Sigmoid colon (tissue), 7 donors: ENCODE measurements around the gene BCAN. TPM values are rescaled to one million over a fixed set of nuclear protein-coding genes. Genes with fewer than 3 reads are reported as not detected.

Experiments used
- DNase-seq: peaks from one replicate; pipeline ENCODE4 v3.0.0-alpha.2; 2019
- H3K27ac ChIP-seq, 4 donors: fragments of 200-600 bp; sonication (generic); one replicate each; pipeline ENCODE4 v1.5.1; 2016 to 2019; ENCODE audit warnings: mild to moderate bottlenecking in 1 of 4
- H3K27me3 ChIP-seq, 3 donors: fragments of 200-600 bp; sonication (generic); one replicate each; pipeline ENCODE4 v1.5.1; 2019; ENCODE audit warnings: mild to moderate bottlenecking in 1 of 3
- H3K36me3 ChIP-seq, 4 donors: fragments of 200-600 bp; sonication (generic); one replicate each; pipeline ENCODE4 v1.5.1; 2016 to 2019
- H3K4me1 ChIP-seq, 4 donors: fragments of 200-600 bp; sonication (generic); one replicate each; pipeline ENCODE4 v1.5.1; 2017 to 2019
- H3K4me3 ChIP-seq, 4 donors: fragments of 200-600 bp; sonication (generic); one replicate each; pipeline ENCODE4 v1.5.1; 2017 to 2019; ENCODE audit warnings: mild to moderate bottlenecking in 2 of 4, moderate library complexity in 1 of 4
- H3K9me3 ChIP-seq, 4 donors: fragments of 200-600 bp in 3 of 4; sonication (generic) in 3 of 4; one replicate each; pipeline versions ENCODE4 v1.5.1 to v1.6.1; 2013 to 2019
- CTCF ChIP-seq, 4 experiments: fragments of 450-650 bp in 3 of 4; fragments of 200-600 bp in 1 of 4; IDR thresholded peaks; one replicate each; pipeline ENCODE4 v1.5.1; 2016 to 2019; ENCODE audit warnings: antibody characterized with exemption in 4 of 4, mild to moderate bottlenecking in 3 of 4, moderate library complexity in 2 of 4
- EP300 ChIP-seq, 4 donors: sonication (generic); formaldehyde crosslinking; IDR thresholded peaks; one replicate each; pipeline ENCODE4 v1.6.1; 2017; ENCODE audit warnings: antibody characterized with exemption in 4 of 4
- POLR2A ChIP-seq, 2 donors: fragments of 450-650 bp; IDR thresholded peaks; one replicate each; pipeline ENCODE4 v1.6.1; 2016; ENCODE audit warnings: antibody characterized with exemption in 2 of 2, mild to moderate bottlenecking in 2 of 2, moderate library complexity in 2 of 2
- POLR2AphosphoS5 ChIP-seq, 4 donors: sonication (generic); formaldehyde crosslinking; IDR thresholded peaks; one replicate each; pipeline ENCODE4 v1.6.1; 2017; ENCODE audit warnings: antibody characterized with exemption in 4 of 4
- WGBS, 2 donors: extraction: QIAGEN DNeasy Blood & Tissue Kit; methylation state at CpG; one replicate each; pipeline ENCODE4 v1.1.7; 2013; 5-methylcytosine and 5-hydroxymethylcytosine counted together
- intact Hi-C: fragments of 100-400 bp; cut with DNase I; formaldehyde crosslinking; loops from one replicate; pipeline ENCODE4 v1.15.1; 2023
- polyA plus RNA-seq, 3 donors: library from polyadenylated mRNA; stranded (reverse); fragments of 200-250 nt; gene quantifications; one replicate each; pipeline ENCODE4 v1.2.3, GENCODE V29; 2013
- total RNA-seq, 4 donors: library from RNA; depleted of rRNA; stranded (reverse); fragments of >200 nt; gene quantifications; one replicate each; pipeline ENCODE4 v1.1.0, GENCODE V29; 2016
- donor health status: healthy with polysubstance abuse.
- donor health status: Bipolar disorder and iron deficiency.
- donor health status: healthy.

Gene BCAN
- total and polyA plus RNA-seq, 7 donors = 0.12 to 2.9 (median 2.1) TPM; not detected in 3

- TF ChIP-seq CTCF (IDR thresholded peaks at IDR 0.05) (no peak), EP300 (IDR thresholded peaks at IDR 0.05) (no peak), POLR2A (IDR thresholded peaks at IDR 0.05) (no peak), POLR2AphosphoS5 (IDR thresholded peaks at IDR 0.05) (no peak)
- no peak overlapping the region for H3K4me3 ChIP-seq
- intact Hi-C loops = no loop called here
- peaks cover 0 to 17% (median 2%) of the 10 kb centered on the region in 3 donors for H3K27me3 ChIP-seq
- no peaks in the 10 kb centered on the region for H3K36me3 ChIP-seq
- no peaks in the 10 kb centered on the region for H3K9me3 ChIP-seq
- 86 to 88% methylated on average over 8 of the region's 8 CpGs for WGBS, 2 donors
- peaks cover 0 to 7% (median 2%) of the 10 kb centered on the region in 4 donors for H3K4me1 ChIP-seq
- DNase-seq = no peak
- H3K27ac ChIP-seq = no peak overlapping the region
Observed at GRCh38 chr1:156697481-156697880, 55.6 kb downstream of the BCAN start.

- 76 to 87% methylated on average over 1 of the region's 1 CpG for WGBS, 2 donors
- intact Hi-C loops = no loop called here
- H3K4me1 ChIP-seq = peaks cover 0 to 7% (median 3%) of the 10 kb centered on the region in 4 donors
- H3K4me3 ChIP-seq = no peak overlapping the region
- no peak for TF ChIP-seq POLR2A (IDR thresholded peaks at IDR 0.05)
- no peak for TF ChIP-seq POLR2AphosphoS5 (IDR thresholded peaks at IDR 0.05)
- no peak for TF ChIP-seq CTCF (IDR thresholded peaks at IDR 0.05)
- no peak for TF ChIP-seq EP300 (IDR thresholded peaks at IDR 0.05)
- H3K27me3 ChIP-seq = peaks cover 0 to 9% (median 0%) of the 10 kb centered on the region in 3 donors
- H3K9me3 ChIP-seq = no peaks in the 10 kb centered on the region
- no peak for DNase-seq
- H3K36me3 ChIP-seq = no peaks in the 10 kb centered on the region
- H3K27ac ChIP-seq = no peak overlapping the region
Observed at GRCh38 chr1:156698995-156699394, 57.1 kb downstream of the BCAN start.

- peaks cover 0 to 9% (median 0%) of the 10 kb centered on the region in 3 donors for H3K27me3 ChIP-seq
- TF ChIP-seq CTCF (IDR thresholded peaks at IDR 0.05) = no peak
- TF ChIP-seq EP300 (IDR thresholded peaks at IDR 0.05) = no peak
- no peak for TF ChIP-seq POLR2AphosphoS5 (IDR thresholded peaks at IDR 0.05)
- no peak for TF ChIP-seq POLR2A (IDR thresholded peaks at IDR 0.05)
- no peaks in the 10 kb centered on the region for H3K9me3 ChIP-seq
- intact Hi-C loops = loop anchor here (10.0 kb wide), 1 partner anchor 194 kb away; the partner anchor contains the start of gene PEAR1
- H3K4me3 ChIP-seq = no peak overlapping the region
- no peak overlapping the region for H3K27ac ChIP-seq
- DNase-seq = no peak
- WGBS, 2 donors = 79 to 82% methylated on average over 8 of the region's 8 CpGs
- peaks cover 0 to 26% (median 21%) of the 10 kb centered on the region in 4 donors for H3K4me1 ChIP-seq
- no peaks in the 10 kb centered on the region for H3K36me3 ChIP-seq
Observed at GRCh38 chr1:156700736-156701531, 59.0 kb downstream of the BCAN start.

GRCh38 chr1:156703336-156703735 lies 61.4 kb downstream of the BCAN start:
- peaks cover 0 to 9% (median 0%) of the 10 kb centered on the region in 3 donors for H3K27me3 ChIP-seq
- 37 to 81% methylated on average over 4 of the region's 4 CpGs for WGBS, 2 donors
- no peak overlapping the region for H3K4me3 ChIP-seq
- no peak for TF ChIP-seq CTCF (IDR thresholded peaks at IDR 0.05)
- H3K9me3 ChIP-seq = no peaks in the 10 kb centered on the region
- intact Hi-C loops = loop anchor here (10.0 kb wide), 1 partner anchor 191 kb away; the partner anchor contains the start of gene PEAR1
- peak overlapping the region in 1 of 4 donors; percentile 87 for H3K27ac ChIP-seq
- DNase-seq = no peak
- H3K36me3 ChIP-seq = no peaks in the 10 kb centered on the region
- peaks cover 0 to 48% (median 43%) of the 10 kb centered on the region in 4 donors for H3K4me1 ChIP-seq
